Activated CD4-positive, alpha-beta T cell treated with anti-CD3 and anti-CD28 coated beads for 48 hours (primary cell): Measurements from ENCODE around the gene SMIM41.

Source experiments
- DNase-seq: peaks from one replicate; pipeline ENCODE4 v3.0.0-alpha.2; 2020

The SMIM41 gene

DNA sequence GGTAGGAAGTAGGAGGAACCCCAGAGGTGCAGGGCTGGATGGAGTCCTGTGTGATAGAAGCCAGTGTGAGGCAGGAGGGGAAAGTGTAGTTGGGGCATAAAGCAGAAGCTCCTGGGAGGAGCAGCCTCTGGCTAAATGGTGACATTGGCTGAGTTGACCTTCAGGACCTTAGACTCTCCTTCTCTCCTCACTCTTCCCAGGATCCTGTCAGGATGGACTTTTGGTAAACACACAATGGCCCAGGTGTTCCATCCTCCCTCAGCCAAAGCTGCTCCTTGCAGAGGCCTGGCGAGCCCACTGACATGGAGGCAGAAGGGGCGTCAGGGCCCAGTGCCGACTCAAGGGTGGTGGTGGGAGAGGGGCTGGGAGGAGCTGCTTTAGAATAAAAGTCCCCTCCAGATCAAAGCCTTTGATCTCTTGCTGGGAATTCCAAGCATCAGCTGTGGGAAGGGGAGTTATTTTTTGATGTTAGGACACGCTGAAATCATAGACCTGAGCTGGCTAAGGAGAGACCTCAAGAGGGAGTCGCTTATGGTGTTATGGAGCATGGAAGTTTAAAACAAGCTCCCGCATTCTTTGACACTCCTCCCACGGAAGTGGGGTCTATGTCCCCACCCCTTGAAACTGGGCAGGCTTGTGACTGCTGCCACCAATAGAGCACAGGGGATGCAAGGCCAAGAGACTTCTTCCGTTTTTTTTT lies 44.1 kb downstream of the SMIM41 start:
- DNase-seq = no peak

DNA sequence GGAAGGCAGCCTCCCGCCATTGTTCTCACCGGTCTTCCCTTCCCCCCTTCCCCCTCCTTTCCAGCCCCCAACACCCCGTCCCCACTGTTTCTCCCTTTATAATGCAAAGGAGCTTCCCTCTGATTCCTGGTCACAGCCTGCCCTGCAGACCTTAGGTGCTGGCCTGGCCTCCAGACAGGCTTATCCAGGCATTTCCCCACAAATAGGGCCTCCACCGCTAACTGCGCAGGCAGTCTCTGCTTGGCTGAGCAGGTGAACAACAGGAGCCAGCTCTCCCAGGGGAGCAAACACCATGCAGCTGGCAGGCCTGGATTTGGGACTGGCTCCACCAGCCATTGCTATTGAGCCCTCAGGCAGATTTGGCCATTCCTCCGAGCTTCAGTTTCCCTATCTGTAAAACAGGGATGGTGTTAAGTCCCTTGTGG lies 46.0 kb downstream of the SMIM41 start:
- no peak for DNase-seq

DNA sequence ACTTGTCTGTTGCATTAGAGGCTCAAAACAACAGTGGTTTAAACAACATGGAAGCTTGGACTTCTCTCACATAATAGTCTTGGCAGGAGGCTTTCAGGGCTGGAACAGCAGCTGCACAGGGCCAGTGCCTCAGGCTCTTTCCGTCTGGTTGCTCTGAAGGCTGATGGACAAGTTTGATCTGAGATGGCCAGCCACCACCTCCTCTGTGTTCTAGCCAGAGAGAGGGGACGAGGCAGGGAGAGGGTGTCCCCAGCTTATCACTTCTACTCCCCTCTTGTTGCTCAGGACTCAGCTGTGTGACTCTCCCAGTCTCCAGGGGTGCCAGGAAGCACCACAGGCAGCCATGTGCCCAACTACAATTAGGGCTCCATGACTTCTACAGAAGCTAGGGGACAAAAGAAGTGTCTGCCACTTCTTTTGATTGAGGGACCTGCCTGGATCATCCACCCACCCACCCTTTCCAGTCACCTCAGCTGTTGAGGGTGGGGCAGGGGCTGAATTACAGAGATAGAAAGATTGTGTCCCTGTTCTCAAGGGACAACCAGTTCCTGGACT lies 46.6 kb downstream of the SMIM41 start:
- no peak for DNase-seq

DNA sequence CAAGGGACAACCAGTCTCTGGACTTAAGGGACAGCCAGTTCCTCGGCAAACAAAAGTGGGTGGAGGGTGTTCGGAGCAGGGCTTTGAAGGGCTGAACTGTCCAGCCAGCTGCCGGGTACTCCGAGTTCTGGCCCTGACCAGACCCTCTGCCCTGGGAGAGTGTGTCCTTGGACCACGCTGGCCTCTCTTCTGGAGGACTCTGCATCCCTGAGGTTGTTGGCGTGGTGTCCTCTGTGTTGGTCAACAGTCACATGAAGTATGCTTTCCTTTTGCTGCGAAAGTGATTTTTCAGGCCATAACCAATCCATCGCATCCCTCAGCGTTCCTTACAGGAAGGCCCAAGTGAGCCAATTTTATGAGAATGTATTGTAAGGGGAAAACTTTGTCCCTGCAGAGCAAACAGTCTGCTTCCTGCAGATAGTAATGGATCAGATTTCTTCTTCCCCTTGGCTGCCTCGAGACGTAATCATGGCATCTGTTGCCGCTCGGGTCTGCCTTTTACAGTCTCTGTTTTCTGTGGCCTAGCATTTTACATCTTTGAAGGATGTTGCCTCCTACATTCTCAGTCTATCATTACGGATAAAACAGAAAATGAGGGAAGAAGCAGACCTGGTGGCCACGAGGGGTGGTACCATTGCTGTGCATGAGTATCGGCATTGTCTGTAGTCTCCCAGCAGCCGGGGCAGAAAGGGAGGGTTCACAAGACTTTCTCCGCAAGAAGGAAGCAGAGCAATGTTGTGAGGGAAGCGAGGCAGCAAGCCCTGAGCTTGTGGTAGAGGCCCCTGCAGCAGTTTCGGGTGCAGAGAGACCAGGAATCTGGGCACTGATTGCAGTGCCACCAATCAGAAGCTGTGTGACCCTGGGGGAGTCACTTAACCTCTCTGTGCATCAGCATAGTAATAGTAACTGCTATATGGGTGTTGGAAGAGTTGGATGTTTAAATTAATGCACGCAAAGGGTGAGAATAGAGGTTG lies 47.4 kb downstream of the SMIM41 start:
- no peak for DNase-seq

DNA sequence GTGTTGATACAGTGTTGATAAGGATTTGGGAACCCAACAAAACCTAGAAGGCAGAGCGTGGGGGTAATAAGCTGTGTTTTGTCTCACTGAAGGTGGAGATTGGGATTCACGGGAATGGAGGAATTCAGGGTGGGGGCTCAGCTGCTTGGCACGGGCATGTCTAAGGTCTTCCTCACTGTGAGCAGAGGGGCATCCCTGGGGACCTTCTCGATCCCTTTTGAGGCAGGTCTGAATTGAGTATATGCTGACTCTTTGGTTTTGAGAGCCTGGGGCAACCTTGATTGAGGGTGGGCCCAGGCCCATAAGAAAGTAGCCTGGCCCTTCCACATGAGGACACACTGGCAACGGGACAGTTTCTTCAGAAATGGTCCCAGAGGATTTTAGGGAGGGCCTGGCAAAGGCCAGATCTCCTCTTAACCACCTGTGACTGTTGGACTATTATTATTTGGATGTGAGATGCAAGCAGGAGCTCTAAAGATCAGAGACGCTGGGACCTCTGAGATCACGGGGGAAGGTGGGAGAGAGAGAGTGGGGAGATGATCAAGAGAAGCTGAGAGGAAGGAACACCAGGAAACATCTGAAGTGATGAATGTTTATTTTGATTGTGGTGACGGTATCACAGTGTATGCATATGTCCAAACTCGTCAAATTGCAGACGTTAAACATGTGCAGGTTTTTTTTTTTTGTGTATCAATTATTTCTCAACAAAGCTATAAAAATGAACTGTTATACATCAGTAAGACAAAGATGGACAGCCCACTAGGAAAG lies 48.4 kb downstream of the SMIM41 start:
- DNase-seq = no peak

DNA sequence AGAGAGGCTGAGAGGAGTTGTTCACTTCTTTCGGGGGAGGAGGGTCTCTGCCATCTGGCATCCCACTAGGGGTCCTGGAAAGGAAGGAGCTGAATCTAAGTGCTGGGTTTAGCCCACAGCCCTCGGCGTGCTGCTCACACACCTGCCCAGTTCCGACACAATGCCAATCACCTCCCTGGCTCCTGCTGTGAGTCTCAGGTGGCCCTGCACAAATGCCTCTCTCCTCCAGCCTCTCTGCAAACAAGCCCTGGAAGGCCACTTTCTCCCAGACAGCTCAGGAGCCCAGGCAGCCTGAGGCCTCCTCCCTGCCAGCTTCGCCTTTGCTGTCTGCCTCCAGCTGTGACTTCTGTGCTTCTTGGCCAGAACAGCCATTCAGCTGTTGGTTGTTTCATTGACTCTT lies 51.2 kb downstream of the SMIM41 start:
- no peak for DNase-seq

DNA sequence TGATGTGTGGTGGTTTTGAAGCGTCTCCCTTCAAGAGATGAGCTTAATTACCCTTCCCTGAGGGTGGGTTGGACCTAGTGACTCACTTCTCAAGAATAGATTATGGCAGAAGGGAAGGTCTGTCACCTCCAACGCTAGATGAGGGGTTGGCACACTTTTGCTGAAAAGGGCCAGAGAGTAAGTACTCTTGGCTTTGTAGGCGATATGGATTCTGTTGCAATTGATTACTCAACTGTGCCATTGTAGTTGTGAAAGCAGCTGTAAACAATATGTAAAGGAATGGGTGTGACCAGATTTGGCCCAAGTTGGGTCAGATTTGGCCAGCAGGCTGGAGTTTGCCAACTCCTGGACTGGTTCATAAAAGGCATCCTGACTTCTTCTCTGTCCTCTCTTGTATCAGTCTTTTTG lies 53.3 kb downstream of the SMIM41 start:
- no peak for DNase-seq

DNA sequence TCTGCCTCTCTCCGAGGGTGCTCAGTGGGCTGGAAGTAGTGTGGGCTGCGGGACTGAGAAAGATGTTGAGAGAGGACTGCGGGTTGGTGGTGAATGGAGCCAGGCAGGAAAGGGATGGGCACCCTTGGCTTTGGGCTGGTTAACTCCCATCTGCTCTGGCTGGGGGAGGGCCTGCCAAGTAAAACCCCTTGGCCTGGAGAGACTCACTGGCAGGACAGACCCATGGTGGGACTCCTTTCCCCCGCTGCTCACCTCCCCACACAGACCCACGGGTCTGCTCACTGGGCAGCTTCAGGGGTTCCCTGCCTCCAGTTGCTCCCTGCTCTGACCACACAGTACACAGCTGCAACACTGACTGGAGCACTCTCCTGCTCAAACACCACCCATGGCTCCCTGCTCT lies 58.2 kb downstream of the SMIM41 start:
- no peak for DNase-seq

DNA sequence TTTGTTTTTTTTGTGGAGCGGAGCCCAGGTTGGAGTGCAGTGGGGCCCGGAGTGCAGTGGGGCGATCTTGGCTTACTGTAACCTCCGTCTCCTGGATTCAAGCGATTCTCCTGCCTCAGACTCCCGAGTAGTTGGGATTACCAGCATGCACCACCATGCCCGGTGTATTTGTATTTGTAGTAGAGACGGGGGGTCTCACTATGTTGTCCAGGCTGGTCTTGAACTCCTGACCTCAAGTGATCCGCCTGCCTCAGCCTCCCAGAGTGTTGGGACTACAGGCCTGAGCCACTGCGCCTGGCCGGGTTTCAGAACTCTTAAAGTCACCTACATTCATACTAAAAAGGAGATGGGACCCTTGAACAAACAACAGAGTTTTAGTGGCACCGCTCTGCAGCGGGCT lies 59.6 kb downstream of the SMIM41 start:
- no peak for DNase-seq

DNA sequence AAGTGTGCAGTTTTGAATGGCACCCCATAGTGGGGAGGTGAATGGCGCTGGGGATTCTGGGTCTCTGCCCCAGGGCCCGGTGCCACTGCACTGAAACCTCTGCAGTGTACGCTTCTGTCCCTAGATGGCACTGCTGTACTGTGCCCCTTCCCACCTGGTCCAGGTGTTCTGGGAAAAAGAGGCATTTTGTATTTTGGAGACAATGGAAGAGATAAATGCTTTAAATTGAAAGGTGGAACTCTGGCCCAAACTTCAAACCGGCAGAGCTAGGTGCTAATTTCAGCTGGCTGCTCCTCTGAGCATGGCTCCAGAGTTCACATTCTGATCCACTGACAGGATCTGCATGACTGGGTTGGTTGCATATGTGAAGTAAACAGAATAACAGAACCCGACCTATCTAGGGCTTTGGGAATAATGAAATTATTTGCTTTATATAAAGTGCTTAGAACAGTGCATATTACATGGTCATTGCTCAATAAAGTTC lies 60.1 kb downstream of the SMIM41 start:
- DNase-seq = peak; percentile 56

DNA sequence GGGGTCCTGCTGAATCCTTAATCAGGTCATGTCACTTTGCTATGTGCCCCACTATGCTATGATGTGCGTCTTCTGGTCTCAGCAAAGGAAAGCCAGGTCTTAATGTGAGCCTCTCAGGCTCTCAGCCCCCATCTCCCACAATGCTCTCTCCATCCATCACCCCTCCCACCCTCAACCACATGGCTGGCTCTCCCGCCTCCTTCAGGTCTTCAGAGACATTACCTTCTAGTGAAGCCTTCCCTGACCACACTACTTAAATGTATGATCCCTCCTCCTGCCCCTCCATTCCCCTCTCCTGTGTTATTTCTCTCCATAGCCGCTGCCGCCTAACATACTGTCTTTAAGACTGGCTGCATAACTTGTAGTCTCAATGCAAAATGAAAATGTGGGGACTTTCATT lies 61.8 kb downstream of the SMIM41 start:
- no peak for DNase-seq

DNA sequence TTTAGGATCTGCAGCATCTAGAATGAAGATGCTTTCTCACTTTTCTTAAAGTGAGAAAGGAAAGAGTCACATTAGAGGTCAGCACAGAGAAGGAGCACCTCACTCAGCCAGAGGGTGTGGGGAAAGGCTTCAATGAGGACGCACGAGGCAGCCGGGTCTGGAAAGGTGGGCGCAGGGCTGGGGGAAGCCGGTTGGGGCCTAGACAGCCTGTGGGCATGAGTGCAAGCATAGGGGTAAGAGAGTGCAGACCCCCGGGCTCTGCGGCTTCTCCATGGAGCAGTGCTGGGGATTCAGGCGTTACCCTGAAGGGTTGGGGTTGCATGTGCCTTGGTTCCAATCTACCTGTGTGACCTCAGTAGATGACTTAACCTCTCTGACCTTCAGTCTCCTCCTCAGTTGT lies 62.4 kb downstream of the SMIM41 start:
- no peak for DNase-seq

DNA sequence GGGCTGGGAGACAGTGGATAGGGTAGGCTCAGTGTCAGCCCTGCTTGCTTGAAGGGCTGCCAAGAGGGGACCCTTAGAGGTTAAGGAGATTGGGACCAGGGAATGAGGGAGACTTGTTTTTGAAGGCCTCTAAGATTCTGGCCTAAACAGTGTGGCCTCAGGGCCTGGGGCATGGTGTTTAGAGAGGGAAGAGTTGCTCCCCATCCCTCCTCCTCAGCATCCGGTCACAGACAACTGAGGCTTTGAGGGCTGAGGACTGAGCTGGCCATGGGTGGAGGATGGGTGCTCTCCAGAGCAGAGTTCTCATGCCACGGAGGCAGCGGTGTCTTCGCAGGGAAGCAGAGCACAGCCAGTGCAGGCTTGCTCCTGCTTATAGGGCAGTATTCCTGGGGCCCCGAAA lies 62.9 kb downstream of the SMIM41 start:
- DNase-seq = no peak

DNA sequence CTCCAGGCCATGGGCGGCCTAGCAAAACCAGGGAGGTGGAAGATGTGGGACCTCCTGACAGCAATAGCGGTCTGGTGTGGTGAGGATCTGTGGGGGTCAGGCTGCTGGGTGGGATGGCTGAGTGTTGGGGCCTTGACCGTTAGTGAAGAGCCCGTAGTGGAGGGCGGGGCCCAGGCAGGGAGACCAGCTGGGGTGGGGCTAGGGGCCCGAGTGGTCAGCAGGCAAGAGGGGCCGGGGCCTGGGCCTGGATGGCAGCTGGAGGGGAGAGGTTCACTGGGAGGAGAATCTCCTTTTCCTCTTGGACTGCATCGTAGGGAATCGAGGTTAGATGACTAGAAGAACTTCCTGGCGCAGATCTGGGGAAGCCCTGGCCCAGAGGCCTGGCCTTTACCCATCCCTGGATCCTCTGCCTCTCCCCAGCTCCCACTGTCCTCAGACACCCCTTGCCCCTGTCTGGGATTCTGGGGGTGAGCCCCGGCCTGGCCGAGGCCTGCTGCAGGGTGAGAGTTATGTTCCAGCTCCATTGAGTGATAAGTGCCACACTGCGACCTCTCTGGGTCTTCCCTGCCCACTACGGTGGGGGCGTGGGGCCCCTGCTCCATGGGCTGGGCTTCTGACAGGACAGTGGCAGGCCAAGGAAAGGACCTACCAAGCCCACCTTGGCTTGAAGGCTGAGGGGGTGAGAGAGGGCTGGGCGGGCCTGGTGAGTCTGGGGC lies 65.2 kb downstream of the SMIM41 start:
- no peak for DNase-seq

DNA sequence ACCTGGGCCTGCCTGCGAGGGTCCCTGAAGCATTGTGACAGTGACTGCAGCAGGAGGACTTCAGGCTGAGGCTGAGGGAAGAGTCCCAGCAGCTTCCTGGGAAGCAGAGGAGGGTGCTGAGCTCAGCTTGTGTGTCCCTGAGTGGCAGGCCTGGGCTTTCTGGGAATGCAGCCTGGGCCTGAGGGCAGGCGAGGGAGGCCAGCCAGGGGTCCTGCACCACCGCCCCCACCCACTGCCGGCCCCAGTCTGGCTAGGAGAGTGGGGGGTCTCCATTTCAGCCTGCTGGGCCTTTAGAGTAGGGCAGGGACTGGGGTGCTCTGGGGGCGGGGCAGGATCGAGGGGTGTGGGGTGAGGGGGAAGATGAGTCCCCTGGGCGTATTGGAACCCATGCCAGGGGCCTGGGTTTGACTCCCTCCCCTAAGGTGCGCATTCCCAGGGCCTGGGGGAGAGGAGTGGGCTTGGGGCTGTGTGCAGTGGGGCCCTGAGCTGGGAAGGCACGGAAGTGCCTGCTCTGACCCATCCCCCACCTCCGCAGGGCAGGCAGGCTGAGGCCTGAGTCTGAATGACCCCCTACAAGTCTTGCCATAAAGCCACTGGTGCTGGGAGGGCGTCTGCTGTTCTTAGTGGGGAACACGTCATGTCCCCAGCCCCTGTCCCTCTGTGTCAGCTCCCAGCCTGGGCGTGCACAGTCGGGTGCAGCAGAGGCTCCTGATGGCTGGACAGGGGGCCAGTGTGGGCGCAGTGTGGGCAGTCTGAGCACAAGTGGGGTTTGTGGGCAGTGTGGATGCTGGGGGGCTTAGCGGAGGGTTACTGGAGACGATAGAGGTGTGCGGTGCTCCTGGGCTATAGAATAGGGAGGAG lies 66.0 kb downstream of the SMIM41 start:
- DNase-seq = no peak

DNA sequence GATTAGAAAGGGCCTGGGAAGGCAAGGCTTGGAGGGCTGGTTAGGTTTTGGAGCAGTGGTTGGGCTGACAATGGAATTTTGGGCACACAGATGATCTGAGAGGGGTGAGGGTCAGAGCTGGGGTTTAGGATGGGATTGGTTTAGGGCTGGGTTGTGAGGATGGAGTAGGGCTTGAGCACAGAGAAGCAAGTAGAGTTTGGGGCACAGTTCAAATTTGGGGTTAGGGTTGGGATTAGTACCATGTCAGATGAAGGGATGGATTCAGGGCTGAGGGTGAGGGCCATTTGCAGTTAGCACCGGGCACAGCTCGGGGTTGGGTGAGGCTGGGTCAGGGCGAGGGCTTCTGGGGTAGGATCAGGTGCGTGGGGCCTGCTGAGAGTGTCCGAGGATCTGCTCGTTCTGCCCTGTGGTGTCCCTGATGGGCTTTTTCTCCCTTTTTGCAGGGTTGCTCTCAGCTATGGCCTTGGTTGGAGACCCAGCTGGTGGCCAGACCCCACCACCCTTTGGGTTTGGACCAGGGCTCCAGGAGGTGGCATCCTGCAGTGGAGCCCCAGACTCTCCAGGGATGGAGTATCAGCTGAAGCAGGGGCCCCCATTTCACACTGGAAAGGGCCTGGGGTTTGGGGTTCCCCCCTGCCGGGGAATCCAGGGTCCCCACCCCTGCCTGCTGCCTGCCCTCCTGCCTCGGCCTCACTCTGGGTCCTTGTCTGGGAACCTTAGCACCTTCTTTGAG lies 66.8 kb downstream of the SMIM41 start:
- DNase-seq = no peak

DNA sequence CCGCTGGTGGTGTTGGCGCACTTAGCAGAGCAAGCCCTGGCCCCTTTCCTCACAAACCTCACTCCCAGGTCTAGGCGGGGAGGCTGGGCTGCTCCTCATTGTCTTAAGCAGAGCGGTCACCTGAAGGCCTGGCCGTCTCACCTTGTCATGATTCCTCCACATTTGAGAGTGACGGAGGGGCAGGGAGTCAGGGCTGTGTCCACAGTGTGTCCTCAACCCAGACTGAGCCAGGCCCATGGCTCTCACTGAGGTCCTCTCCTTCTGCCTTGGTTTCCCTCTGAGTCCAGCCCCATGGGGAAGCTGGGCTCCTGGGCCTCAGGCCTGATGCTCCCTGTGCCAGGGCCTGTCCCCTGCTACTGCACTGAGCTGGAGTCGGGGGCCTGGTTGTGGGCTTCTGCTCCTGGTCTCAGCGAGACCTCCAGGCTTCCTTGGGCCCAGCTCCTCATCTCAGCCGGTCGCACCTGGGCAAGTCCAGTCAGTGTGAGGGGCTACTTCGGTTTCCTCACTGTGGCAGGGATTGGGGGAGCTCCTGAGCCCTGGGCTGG lies 67.4 kb downstream of the SMIM41 start:
- DNase-seq = no peak

DNA sequence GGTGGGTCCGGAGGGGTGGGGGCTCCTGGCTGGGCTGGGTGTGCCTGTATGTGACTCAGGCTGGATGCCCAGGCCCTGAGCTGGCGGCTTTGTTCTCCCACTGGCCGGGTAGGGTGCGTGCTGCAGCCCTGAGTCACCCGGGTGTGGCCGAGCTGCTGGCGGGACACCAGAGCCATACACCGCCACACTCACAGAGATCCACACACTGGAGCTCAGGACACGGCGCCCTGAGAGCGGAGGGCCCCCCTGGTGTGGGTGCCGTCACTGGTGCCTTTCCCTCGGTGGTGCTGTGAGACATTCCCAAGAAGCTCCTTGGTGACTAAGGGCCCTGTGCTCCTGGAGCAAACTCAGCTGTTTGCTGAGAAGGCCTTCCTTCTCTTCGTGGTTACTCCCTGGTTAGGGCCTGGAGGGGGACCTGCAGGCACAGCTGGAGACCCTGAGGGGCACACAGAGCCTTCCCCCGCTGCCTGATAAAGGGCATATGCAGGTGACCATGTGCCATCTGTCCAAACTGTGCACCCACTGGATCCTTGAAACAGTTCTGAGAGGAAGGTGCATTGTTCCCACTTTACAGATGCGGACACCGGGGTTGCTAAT lies 68.0 kb downstream of the SMIM41 start:
- no peak for DNase-seq

DNA sequence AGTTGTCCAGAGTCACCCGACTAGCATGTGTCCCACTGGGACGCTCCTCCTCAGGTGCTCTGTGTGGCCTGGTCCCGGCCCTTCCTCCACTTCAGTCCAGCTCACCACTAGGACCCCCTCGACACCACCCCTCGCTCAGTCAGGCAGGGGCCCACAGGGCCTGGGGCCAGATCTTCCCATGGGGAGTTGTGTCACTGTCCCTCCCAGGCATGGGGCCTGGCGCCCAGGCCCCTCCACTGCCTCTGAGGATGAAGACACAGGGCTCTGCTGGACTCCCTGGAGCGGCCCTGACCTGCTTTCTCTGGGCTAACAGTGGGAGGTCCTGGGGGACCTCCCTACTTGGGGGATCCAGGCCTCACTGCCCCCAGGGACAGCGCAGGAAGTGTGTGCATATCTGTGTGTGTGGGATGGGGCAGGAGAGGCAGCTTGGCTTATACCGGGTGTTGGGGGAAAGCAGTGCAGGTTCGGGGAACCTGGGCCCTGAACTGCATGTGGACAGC lies 68.5 kb downstream of the SMIM41 start:
- DNase-seq = no peak
